Ascending aorta (tissue), 2 donors: ENCODE results near the gene ADAM30. TPM values are rescaled to one million over a fixed set of nuclear protein-coding genes. Genes with fewer than 3 reads are reported as not detected.

Experiments used
- DNase-seq, 2 donors: peaks; one replicate each; pipeline ENCODE4 v3.0.0-alpha.2; 2019; ENCODE audit warnings: low spot score in 2 of 2
- H3K27ac ChIP-seq, 2 donors: fragments of 200-600 bp; sonication (generic); one replicate each; pipeline ENCODE4 v1.5.1; 2016 to 2017; ENCODE audit warnings: mild to moderate bottlenecking in 1 of 2
- H3K27me3 ChIP-seq: fragments of 200-600 bp; sonication (generic); one replicate; pipeline ENCODE4 v1.5.1; 2017
- H3K36me3 ChIP-seq, 2 donors: fragments of 200-600 bp; sonication (generic); one replicate each; pipeline ENCODE4 v1.5.1; 2016
- H3K4me1 ChIP-seq, 2 donors: fragments of 200-600 bp; sonication (generic); one replicate each; pipeline ENCODE4 v1.5.1; 2016 to 2017; ENCODE audit warnings: mild to moderate bottlenecking in 1 of 2
- H3K4me3 ChIP-seq, 2 donors: fragments of 200-600 bp; sonication (generic); one replicate each; pipeline ENCODE4 v1.5.1; 2016 to 2017; ENCODE audit warnings: mild to moderate bottlenecking in 1 of 2
- H3K9me3 ChIP-seq, 2 donors: fragments of 200-600 bp; sonication (generic); one replicate each; pipeline ENCODE4 v1.5.1; 2016
- intact Hi-C: fragments of 100-400 bp; cut with DNase I; formaldehyde crosslinking; loops from one replicate; pipeline ENCODE4 v1.15.1; 2023
- total RNA-seq: library from RNA; depleted of rRNA; stranded (reverse); fragments of >200 nt; gene quantifications from one replicate; pipeline ENCODE4 v1.1.0, GENCODE V29; 2016
- TF ChIP-seq, protein P1 (sequence below), 3 experiments: fragments of 200-600 bp in 2 of 3; fragments of 450-650 bp in 1 of 3; sonication (generic) in 2 of 3; IDR thresholded peaks; one replicate each; pipeline ENCODE4 v1.5.1; 2016 to 2019; ENCODE audit warnings: antibody characterized with exemption in 3 of 3, mild to moderate bottlenecking in 1 of 3, moderate library complexity in 1 of 3

The ADAM30 gene
- total RNA-seq, 1 donor from 2014 or later, result not detected

GRCh38 chr1:119871881-119872280, 24.4 kb downstream of the ADAM30 start:
- intact Hi-C loops, result loop anchor here (5.0 kb wide), 2 partner anchors 70 to 275 kb away; no protein-coding TSS in a partner anchor
- Histone ChIP-seq H3K4me1 (peaks cover 4 to 9% of the 10 kb centered on the region in 2 donors), H3K9me3 (no peaks in the 10 kb centered on the region), H3K27ac (no peak overlapping the region), H3K27me3 (no peaks in the 10 kb centered on the region), H3K36me3 (no peaks in the 10 kb centered on the region), H3K4me3 (no peak overlapping the region)
- DNase-seq, result no peak
- TF ChIP-seq, protein P1, sequence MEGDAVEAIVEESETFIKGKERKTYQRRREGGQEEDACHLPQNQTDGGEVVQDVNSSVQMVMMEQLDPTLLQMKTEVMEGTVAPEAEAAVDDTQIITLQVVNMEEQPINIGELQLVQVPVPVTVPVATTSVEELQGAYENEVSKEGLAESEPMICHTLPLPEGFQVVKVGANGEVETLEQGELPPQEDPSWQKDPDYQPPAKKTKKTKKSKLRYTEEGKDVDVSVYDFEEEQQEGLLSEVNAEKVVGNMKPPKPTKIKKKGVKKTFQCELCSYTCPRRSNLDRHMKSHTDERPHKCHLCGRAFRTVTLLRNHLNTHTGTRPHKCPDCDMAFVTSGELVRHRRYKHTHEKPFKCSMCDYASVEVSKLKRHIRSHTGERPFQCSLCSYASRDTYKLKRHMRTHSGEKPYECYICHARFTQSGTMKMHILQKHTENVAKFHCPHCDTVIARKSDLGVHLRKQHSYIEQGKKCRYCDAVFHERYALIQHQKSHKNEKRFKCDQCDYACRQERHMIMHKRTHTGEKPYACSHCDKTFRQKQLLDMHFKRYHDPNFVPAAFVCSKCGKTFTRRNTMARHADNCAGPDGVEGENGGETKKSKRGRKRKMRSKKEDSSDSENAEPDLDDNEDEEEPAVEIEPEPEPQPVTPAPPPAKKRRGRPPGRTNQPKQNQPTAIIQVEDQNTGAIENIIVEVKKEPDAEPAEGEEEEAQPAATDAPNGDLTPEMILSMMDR (IDR thresholded peaks at IDR 0.05), result no peak

- intact Hi-C loops, result loop anchor here (5.0 kb wide), 2 partner anchors 71 to 276 kb away; no protein-coding TSS in a partner anchor
- Histone ChIP-seq H3K4me3 (peak overlapping the region; percentile 37 to 58), H3K27me3 (no peaks in the 10 kb centered on the region), H3K4me1 (peaks cover 4 to 9% of the 10 kb centered on the region in 2 donors), H3K36me3 (no peaks in the 10 kb centered on the region), H3K9me3 (no peaks in the 10 kb centered on the region), H3K27ac (peak overlapping the region; percentile 17 to 38)
- TF ChIP-seq, protein P1 (IDR thresholded peaks at IDR 0.05), result peak; percentile 88 to 99 (median 95)
- DNase-seq, result peak in 1 of 2 donors; percentile 88
These were observed 25.3 kb downstream of the ADAM30 start for GRCh38 chr1:119870917-119871596.

DNA sequence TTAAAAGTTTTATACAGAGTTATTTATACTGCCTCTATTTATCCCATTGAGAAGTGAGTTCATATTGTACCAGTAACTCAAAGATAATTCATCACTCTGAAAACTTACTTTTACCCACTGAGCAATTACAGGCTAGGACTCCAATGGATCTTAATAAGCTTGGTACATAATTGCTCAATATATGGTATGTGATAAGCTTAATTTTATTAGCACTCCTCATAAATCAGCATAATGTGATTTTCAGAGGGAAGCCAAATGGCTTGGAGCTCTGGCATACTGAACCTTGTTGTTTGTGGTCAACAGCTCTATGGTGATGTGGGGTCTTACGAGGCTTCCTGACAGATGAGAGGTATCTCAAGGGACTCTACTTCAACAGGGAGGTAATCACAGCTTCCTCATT, 26.3 kb downstream of the ADAM30 start:
- H3K27me3 ChIP-seq, result no peaks in the 10 kb centered on the region
- peaks cover 4 to 9% of the 10 kb centered on the region in 2 donors for H3K4me1 ChIP-seq
- TF ChIP-seq, protein P1 (IDR thresholded peaks at IDR 0.05), result no peak
- intact Hi-C loops, result loop anchor here (5.0 kb wide), 2 partner anchors 72 to 277 kb away; no protein-coding TSS in a partner anchor
- H3K4me3 ChIP-seq, result no peak overlapping the region
- DNase-seq, result no peak
- no peaks in the 10 kb centered on the region for H3K9me3 ChIP-seq
- no peaks in the 10 kb centered on the region for H3K36me3 ChIP-seq
- no peak overlapping the region for H3K27ac ChIP-seq

GRCh38 chr1:119868176-119868575, 28.1 kb downstream of the ADAM30 start:
- H3K4me1 ChIP-seq, result peaks cover under 1 to 4% of the 10 kb centered on the region in 2 donors
- H3K4me3 ChIP-seq, result no peak overlapping the region
- no peak for DNase-seq
- H3K9me3 ChIP-seq, result no peaks in the 10 kb centered on the region
- intact Hi-C loops, result no loop called here
- TF ChIP-seq, protein P1 (IDR thresholded peaks at IDR 0.05), result no peak
- H3K36me3 ChIP-seq, result no peaks in the 10 kb centered on the region
- no peak overlapping the region for H3K27ac ChIP-seq
- H3K27me3 ChIP-seq, result no peaks in the 10 kb centered on the region

DNA sequence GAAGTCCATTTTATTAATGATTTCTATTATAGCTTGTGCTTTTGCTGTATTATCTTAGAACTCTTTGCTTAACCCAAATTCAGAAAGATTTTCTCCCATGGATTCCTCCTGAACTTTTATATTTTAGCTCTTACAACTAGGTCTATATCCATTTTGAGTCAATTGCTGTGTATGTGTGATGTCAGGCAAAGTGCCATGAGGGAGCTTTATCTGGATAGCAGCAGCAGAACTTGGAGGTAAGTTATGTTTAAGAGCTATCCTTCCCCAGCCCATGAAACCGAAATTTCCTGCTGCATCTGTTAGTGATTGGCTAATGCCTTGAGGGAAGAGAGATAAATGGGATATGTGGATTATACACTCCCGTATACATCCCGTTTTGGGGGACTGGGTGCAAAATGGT, 29.9 kb downstream of the ADAM30 start:
- no peak overlapping the region for H3K4me3 ChIP-seq
- H3K27ac ChIP-seq, result no peak overlapping the region
- no peaks in the 10 kb centered on the region for H3K9me3 ChIP-seq
- no peaks in the 10 kb centered on the region for H3K27me3 ChIP-seq
- H3K36me3 ChIP-seq, result no peaks in the 10 kb centered on the region
- intact Hi-C loops, result no loop called here
- TF ChIP-seq, protein P1 (IDR thresholded peaks at IDR 0.05), result no peak
- H3K4me1 ChIP-seq, result peaks cover 0 to 3% of the 10 kb centered on the region in 2 donors
- no peak for DNase-seq
